Superior temporal gyrus (tissue), 1 donor: Measurements from ENCODE around the gene C21orf58.
"Not testable (repeated sequence)": the region's sequence is repeated elsewhere in the genome, so short reads cannot be mapped to it uniquely, and the experiment has no call there.

ENCODE experiments used
- DNase-seq: peaks from one replicate; pipeline ENCODE4 v3.0.0-alpha.2; 2016; ENCODE audit errors: extremely low spot score

C21orf58 gene

GRCh38 chr21:46323710-46324389, at the start of gene C21orf58, which contains the start of gene PCNT:
TSS of gene C21orf58 (minus strand) at chr21:46323870. CDS start at chr21:46322738, 1,132 bp downstream.
TSS of gene PCNT (plus strand) at chr21:46324156. CDS start at chr21:46324229, 73 bp downstream.
- peak; percentile 97 for DNase-seq

DNA sequence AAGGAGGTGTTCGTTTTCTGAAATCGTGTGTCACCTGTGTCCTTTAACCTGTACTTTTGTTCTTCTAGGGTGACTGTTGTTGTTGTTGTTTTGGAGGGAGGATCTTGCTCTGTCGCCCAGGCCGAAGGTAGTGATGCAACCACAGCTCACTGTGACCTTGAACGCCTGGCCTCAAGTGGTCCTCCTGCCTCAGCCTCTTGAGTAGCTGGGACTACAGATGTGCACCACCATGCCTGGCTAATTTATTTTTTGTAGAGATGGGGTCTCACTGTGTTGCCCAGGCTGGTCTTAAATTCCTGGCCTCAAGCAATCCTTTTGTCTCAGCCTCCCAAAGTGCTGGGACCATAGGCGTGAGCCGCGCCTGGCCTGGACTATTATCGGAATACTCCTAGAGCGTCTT, 49.3 kb upstream of the C21orf58 start:
- DNase-seq = not testable (repeated sequence)

DNA sequence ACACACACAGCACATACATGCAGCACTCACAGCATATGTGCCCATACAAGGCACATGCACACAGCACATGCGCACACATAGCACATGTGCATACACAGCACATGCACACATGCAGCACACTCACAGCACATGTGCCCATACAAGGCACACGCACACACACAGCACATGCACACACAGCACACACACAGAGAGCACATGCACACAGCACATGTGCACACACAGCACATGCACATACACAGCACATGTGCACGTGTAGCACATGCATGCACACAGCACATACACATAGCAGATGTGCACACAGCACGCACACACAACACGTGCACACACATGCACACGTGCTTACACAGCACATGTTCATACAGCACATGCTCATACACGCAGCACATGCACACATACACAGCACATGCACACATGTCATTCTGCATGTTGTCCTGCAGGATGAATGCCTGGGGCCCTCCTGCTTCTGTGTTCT, 48.4 kb upstream of the C21orf58 start:
- no peak for DNase-seq

GRCh38 chr21:46371204-46372013, 47.7 kb upstream of the C21orf58 start:
- DNase-seq = no peak

GRCh38 chr21:46369520-46370235, 46.0 kb upstream of the C21orf58 start:
- peak; percentile 13 for DNase-seq

GRCh38 chr21:46368533-46369285, 45.0 kb upstream of the C21orf58 start:
- DNase-seq = no peak

DNA sequence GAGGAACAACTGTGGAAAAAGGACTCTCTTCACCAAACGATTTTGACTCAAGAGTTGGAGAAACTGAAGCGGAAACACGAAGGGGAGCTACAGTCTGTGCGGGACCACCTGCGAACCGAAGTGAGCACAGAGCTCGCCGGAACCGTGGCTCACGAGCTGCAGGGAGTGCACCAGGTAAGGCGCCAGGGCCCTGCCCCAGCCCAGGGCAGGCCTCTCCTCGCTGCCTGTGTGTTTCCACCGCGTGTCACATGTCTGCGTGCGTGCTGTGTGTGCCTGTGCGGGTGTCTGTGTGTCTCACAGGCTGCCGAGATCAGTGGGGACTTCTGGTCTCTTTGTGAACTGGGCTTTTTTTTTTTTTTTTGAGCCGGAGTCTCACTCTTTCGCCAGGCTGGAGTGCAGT, 43.3 kb upstream of the C21orf58 start:
- no peak for DNase-seq

DNA sequence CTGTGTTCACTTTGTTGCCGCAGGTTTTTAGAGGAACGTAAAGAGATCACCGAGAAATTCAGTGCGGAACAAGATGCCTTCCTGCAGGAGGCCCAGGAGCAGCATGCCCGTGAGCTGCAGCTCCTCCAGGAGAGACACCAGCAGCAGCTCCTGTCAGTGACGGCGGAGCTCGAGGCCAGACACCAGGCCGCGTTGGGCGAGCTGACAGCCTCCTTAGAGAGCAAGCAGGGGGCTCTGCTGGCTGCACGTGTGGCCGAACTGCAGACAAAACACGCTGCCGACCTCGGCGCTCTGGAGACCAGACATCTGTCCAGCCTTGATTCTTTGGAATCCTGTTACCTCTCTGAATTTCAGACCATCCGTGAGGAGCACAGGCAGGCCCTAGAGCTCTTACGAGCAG, 42.9 kb upstream of the C21orf58 start:
- DNase-seq = no peak

DNA sequence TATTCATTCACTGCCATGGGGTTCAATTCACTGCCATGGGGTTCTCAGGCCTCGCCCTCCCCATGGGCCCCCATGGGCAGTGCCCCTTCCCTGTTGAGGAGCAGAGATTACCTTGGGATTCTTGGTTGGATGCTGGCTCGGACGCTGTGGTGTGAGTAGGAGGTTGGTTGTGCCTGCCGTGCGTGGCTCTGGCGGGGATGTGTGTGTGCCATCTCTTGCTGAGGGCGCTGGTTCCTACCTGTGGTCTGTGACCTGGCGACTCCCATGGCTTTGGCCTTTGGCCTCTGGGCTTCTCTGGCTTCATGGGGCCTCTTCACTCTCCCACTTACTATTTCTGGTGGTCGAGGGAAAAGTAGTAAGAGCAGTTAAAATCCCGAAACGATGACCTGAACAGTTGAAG, 42.4 kb upstream of the C21orf58 start:
- DNase-seq = no peak

GRCh38 chr21:46363698-46364097, 40.0 kb upstream of the C21orf58 start:
- no peak for DNase-seq

DNA sequence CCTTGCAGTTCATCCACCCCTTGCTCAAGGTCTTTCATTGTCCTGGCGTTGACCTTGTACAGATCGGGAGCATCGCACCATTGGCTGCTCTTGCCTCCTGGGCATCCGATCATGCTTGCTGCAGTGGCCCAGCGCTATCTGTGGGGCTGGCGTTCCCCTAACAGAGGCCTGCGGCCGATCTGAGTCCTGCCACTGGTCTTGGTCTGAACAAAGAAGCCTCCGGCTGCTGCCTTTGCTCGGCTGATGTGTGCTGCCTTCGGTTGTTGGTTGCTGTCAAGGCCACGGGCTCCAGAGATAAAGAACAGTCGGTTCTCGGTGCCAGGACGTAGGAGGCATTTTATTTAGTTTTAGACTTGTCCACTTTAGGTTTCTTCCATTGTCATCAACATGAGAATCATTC, 39.3 kb upstream of the C21orf58 start:
- DNase-seq = peak; percentile 8

- peak; percentile 12 for DNase-seq
Measured at GRCh38 chr21:46361935-46362334, 38.3 kb upstream of the C21orf58 start.

- no peak for DNase-seq
Measured at GRCh38 chr21:46361176-46361575, 37.5 kb upstream of the C21orf58 start.

DNA sequence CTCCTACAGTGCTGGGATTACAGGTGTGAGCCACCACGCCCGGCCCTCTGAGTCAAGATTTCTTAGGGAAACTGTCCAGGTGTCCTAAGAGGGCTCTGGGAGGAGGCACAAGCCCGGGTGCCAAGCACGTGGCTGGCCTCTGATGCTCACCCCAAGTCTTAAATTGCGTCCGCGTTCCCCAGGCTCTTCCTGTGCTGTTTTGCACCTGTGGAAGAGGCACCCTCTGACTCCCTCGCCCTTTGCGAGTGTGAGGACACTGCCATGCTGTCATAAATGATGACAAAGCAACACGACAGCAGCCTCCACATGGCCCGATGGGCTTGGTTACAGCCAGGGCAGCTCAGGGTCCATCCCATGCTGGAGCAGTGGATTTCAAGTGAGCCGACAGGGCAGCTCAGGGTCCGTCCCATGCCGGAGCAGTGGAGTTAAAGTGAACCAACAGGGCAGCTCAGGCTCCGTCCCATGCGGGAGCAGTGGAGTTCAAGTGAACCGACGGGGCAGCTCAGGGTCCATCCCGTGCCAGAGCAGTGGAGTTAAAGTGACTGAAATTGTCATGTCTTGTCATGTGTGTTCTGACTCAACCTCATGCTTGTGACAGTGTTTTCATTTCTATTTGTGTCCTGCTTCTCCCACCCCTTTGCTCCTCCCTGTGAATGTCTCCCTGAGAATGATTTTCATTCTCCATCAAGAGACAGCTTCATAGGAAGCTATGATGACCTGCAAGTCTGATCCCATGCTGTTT, 34.2 kb upstream of the C21orf58 start:
- no peak for DNase-seq

GRCh38 chr21:46357335-46357604, 33.6 kb upstream of the C21orf58 start:
- no peak for DNase-seq

- DNase-seq = no peak
Measured at GRCh38 chr21:46356494-46357334, 33.0 kb upstream of the C21orf58 start.

GRCh38 chr21:46356005-46356338, 32.3 kb upstream of the C21orf58 start:
- DNase-seq = no peak

GRCh38 chr21:46355161-46356004, 31.7 kb upstream of the C21orf58 start:
- no peak for DNase-seq

DNA sequence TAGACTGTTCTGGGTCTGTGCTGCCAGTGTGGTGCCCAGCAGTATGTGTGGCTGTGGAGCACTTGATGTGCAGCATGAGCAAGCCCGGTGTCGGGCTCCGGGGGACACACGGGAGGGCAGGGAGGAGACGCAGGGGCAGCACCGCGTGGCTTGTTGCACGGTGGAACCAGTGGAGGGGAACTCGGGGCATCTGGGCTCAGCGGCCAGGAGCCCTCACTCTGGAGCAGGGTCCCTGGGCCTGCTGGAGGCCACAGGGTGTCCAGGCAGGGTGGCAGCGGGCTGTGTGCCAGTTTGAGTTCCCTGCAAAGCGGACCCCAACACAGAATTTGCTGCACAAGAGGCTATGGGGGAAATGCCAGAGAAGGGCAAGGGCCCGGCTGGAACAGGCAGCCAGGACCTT, 30.8 kb upstream of the C21orf58 start:
- no peak for DNase-seq
